H1 (cell line): ENCODE measurements around the gene SMO. TPM values are rescaled to one million over a fixed set of nuclear protein-coding genes. Genes with fewer than 3 reads are reported as not detected.

Source experiments
- CHD2 ChIP-seq: IDR thresholded peaks from 2 replicates; pipeline ENCODE4 v1.6.1; 2012; ENCODE audit warnings: low read length, improper control_type of control experiment
- CTCF ChIP-seq, 3 experiments: IDR thresholded peaks; 1 replicate in 2 of 3; 2 replicates in 1 of 3; pipeline versions ENCODE4 v1.5.1 to v1.6.1; 2011; ENCODE audit warnings: low read length in 3 of 3, mild to moderate bottlenecking in 3 of 3, inconsistent platforms in 2 of 3, low read depth in 1 of 3, moderate library complexity in 1 of 3; ENCODE audit not compliant: insufficient read depth in 1 of 3; ENCODE audit errors: control extremely low read depth in 1 of 3
- EGR1 ChIP-seq: IDR thresholded peaks from 2 replicates; pipeline ENCODE4 v1.6.1; 2011; ENCODE audit warnings: low read depth, low read length, borderline replicate concordance
- RBBP5 ChIP-seq: IDR thresholded peaks from 2 replicates; pipeline ENCODE4 v1.7.1; 2012; ENCODE audit warnings: low read depth, mild to moderate bottlenecking, inconsistent platforms, low read length, moderate library complexity, borderline replicate concordance
- SIX5 ChIP-seq: IDR thresholded peaks from 2 replicates; pipeline ENCODE4 v1.6.1; 2011; ENCODE audit warnings: mild to moderate bottlenecking, low read depth, low read length
- TAF1 ChIP-seq: IDR thresholded peaks from 2 replicates; pipeline ENCODE4 v1.6.1; 2011; ENCODE audit warnings: mild to moderate bottlenecking, low read depth, low read length
- TEAD4 ChIP-seq: IDR thresholded peaks from 2 replicates; pipeline ENCODE4 v1.6.1; 2012; ENCODE audit warnings: low read depth, low read length, inconsistent platforms, mixed read lengths
- polyA plus RNA-seq, 7 experiments: library from polyadenylated mRNA; depleted of rRNA in 3 of 7; stranded (reverse) in 5 of 7; unstranded in 2 of 7; fragments of >200 nt in 5 of 7; fragments of 200-250 nt in 2 of 7; gene quantifications; 1 replicate in 5 of 7; 2 replicates in 1 of 7; 4 replicates in 1 of 7; pipeline versions ENCODE4 v1.2.1 to v1.2.3, GENCODE V29; 2011 to 2013; ENCODE audit warnings: missing spikeins in 2 of 7, mixed read lengths in 2 of 7
- total RNA-seq: library from RNA; stranded (reverse); fragmentation: NEBNext Ultra II Directional; extraction: Animal tissue kit (Norgen Biotek cat#: 25700); gene quantifications from 2 replicates; pipeline ENCODE4 v1.2.1, GENCODE V29; 2021
- TF ChIP-seq, protein P1 (sequence below): IDR thresholded peaks from 2 replicates; pipeline ENCODE4 v1.6.1; 2012; ENCODE audit warnings: low read length, inconsistent platforms

SMO gene
- total and polyA plus RNA-seq, 2 of the 8 experiments (the other 6 are each of a cell fraction or from before 2014, with no cell fraction given): 64.5 to 67.6 TPM

DNA sequence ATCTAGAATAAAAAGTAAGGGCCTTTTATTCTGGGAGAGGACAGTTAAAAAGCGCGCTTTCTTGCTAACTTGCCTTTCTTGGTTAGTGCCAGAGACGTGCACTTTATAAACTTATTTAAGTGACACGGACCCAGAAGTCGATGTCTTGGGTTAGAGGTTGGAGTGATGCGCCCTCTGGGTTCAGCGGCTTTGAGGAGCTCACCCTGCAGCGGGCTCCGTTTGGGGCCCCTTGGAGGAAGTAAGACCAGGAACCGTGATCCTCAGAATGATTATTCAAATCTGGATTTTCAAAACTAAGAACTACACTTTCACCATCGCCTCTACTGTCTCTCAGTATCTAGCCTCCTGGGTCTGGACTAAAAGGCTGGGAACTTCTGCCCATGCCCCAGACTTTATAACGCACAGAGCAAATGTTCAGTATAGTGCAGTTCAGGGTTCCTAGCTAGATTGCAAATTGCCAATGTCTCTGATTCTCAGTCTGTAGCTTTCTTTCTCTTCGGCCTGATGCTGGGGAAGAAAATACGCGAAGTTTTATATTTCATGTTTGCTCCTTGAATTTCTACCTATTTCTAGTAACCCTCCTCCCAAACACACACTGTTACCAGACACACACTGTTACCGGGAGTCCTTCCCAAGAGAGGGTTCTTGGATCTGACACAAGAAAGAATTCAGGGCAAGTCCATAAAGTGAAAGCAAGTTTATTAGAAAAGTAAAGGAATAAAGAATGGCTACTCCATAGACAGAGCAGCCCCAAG, 18.6 kb upstream of the SMO start (continued):
- 0 out of 4 replicates have a peak, but pooled peaks of 1 of the 3 experiments have one; percentile 3 for TF ChIP-seq CTCF (IDR thresholded peaks at IDR 0.05; ENCODE audit: control extremely low read depth in 1 of 3, insufficient read depth in 1 of 3, low read depth in 1 of 3, low read length in 3 of 3)
- TF ChIP-seq EGR1: no peak
- TF ChIP-seq, protein P1, sequence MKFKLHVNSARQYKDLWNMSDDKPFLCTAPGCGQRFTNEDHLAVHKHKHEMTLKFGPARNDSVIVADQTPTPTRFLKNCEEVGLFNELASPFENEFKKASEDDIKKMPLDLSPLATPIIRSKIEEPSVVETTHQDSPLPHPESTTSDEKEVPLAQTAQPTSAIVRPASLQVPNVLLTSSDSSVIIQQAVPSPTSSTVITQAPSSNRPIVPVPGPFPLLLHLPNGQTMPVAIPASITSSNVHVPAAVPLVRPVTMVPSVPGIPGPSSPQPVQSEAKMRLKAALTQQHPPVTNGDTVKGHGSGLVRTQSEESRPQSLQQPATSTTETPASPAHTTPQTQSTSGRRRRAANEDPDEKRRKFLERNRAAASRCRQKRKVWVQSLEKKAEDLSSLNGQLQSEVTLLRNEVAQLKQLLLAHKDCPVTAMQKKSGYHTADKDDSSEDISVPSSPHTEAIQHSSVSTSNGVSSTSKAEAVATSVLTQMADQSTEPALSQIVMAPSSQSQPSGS: 0 out of 2 replicates have a peak, but pooled peaks have one; percentile 45
- TF ChIP-seq TAF1: peak; percentile 11; the same call in 1 of the 2 replicates
- no peak for TF ChIP-seq CHD2
- 0 out of 2 replicates have a peak, but pooled peaks have one; percentile 12 for TF ChIP-seq RBBP5
- no peak for TF ChIP-seq SIX5
- no peak for TF ChIP-seq TEAD4
- TF ChIP-seq, all 59 proteins: peak for 7
